H9 (cell line): ENCODE results near the gene GATAD1. TPM values are rescaled to one million over a fixed set of nuclear protein-coding genes. Genes with fewer than 3 reads are reported as not detected.

Experiments
- DNase-seq: peaks from one replicate; pipeline ENCODE4 v3.0.0-alpha.2; 2017
- H2AFZ ChIP-seq: one replicate; pipeline ENCODE4 v1.6.1; 2013; ENCODE audit warnings: mild to moderate bottlenecking, low read length, control low read depth, moderate library complexity
- H2AK5ac ChIP-seq: 2 replicates; pipeline ENCODE4 v1.6.1; 2013; ENCODE audit warnings: low read length, control low read depth, mixed read lengths; ENCODE audit not compliant: insufficient read length
- H2BK120ac ChIP-seq: one replicate; pipeline ENCODE4 v1.6.1; 2013; ENCODE audit warnings: low read depth, mild to moderate bottlenecking, low read length, control low read depth, inconsistent platforms; ENCODE audit not compliant: poor library complexity, severe bottlenecking
- H2BK12ac ChIP-seq: 2 replicates; pipeline ENCODE4 v1.6.1; 2013; ENCODE audit warnings: low read length, control low read depth, mixed read lengths, low read depth; ENCODE audit not compliant: insufficient read length
- H2BK15ac ChIP-seq: 2 replicates; pipeline ENCODE4 v1.6.1; 2013; ENCODE audit warnings: low read depth, low read length, control low read depth
- H2BK20ac ChIP-seq: one replicate; pipeline ENCODE4 v1.6.1; 2013; ENCODE audit warnings: low read depth, mild to moderate bottlenecking, low read length, control low read depth, inconsistent platforms; ENCODE audit not compliant: poor library complexity, severe bottlenecking
- H2BK5ac ChIP-seq: 2 replicates; pipeline ENCODE4 v1.6.1; 2013; ENCODE audit warnings: low read length, control low read depth, mixed read lengths; ENCODE audit not compliant: insufficient read length
- H3K14ac ChIP-seq: 2 replicates; pipeline ENCODE4 v1.6.1; 2013; ENCODE audit warnings: low read length, control low read depth; ENCODE audit not compliant: insufficient read depth
- H3K18ac ChIP-seq: 2 replicates; pipeline ENCODE4 v1.6.1; 2013; ENCODE audit warnings: low read depth, mild to moderate bottlenecking, mixed read lengths, low read length, control low read depth; ENCODE audit not compliant: insufficient read length
- H3K23ac ChIP-seq: 2 replicates; pipeline ENCODE4 v1.6.1; 2013; ENCODE audit warnings: low read length, control low read depth, mixed read lengths, low read depth; ENCODE audit not compliant: insufficient read length
- H3K23me2 ChIP-seq: 2 replicates; pipeline ENCODE4 v1.6.1; 2013; ENCODE audit warnings: low read depth, mild to moderate bottlenecking, mixed read lengths, low read length, control low read depth; ENCODE audit not compliant: insufficient read length, poor library complexity, severe bottlenecking
- H3K27ac ChIP-seq: 2 replicates; pipeline ENCODE4 v1.5.1; 2013; ENCODE audit warnings: low read length, control low read depth, mixed read lengths, low read depth; ENCODE audit not compliant: insufficient read length
- H3K27me3 ChIP-seq: 2 replicates; pipeline ENCODE4 v1.6.1; 2013; ENCODE audit warnings: low read length, control low read depth, inconsistent platforms; ENCODE audit not compliant: insufficient read depth
- H3K4ac ChIP-seq: 2 replicates; pipeline ENCODE4 v1.6.1; 2013; ENCODE audit warnings: low read depth, mild to moderate bottlenecking, control low read depth, inconsistent platforms, low read length, moderate library complexity
- H3K4me1 ChIP-seq: 2 replicates; pipeline ENCODE4 v1.6.1; 2013; ENCODE audit warnings: low read length, control low read depth, inconsistent platforms; ENCODE audit not compliant: insufficient read depth
- H3K4me2 ChIP-seq: 2 replicates; pipeline ENCODE4 v1.6.1; 2013; ENCODE audit warnings: low read length, control low read depth, mixed read lengths; ENCODE audit not compliant: insufficient read length, insufficient read depth
- H3K56ac ChIP-seq: 2 replicates; pipeline ENCODE4 v1.6.1; 2013; ENCODE audit warnings: low read depth, mild to moderate bottlenecking, mixed read lengths, low read length, control low read depth; ENCODE audit not compliant: insufficient read length
- H3K79me1 ChIP-seq: 2 replicates; pipeline ENCODE4 v1.6.1; 2013; ENCODE audit warnings: low read depth, mild to moderate bottlenecking, moderate library complexity, low read length, control low read depth, inconsistent platforms; ENCODE audit not compliant: insufficient read depth, poor library complexity, severe bottlenecking
- H3K79me2 ChIP-seq: 2 replicates; pipeline ENCODE4 v1.6.1; 2013; ENCODE audit warnings: low read length, control low read depth, inconsistent platforms; ENCODE audit not compliant: insufficient read depth
- H3K9ac ChIP-seq: 2 replicates; pipeline ENCODE4 v1.6.1; 2013; ENCODE audit warnings: low read length, control low read depth, mixed read lengths; ENCODE audit not compliant: insufficient read length; ENCODE audit errors: extremely low read depth
- H3K9me3 ChIP-seq: one replicate; pipeline ENCODE4 v1.6.1; 2013; ENCODE audit warnings: low read depth, low read length, inconsistent platforms; ENCODE audit not compliant: control insufficient read depth
- H3T11ph ChIP-seq: one replicate; pipeline ENCODE4 v1.6.1; 2013; ENCODE audit warnings: mild to moderate bottlenecking, low read length, control low read depth, inconsistent platforms
- H4K20me1 ChIP-seq: one replicate; pipeline ENCODE4 v1.6.1; 2013; ENCODE audit not compliant: control insufficient read depth, insufficient read length, insufficient read depth
- H4K5ac ChIP-seq: 2 replicates; pipeline ENCODE4 v1.6.1; 2013; ENCODE audit warnings: low read depth, mild to moderate bottlenecking, mixed read lengths, low read length, control low read depth; ENCODE audit not compliant: insufficient read length
- H4K8ac ChIP-seq: replicated peaks from 2 replicates; pipeline ENCODE4 v1.6.1; 2013; ENCODE audit warnings: low read length, control low read depth, mixed read lengths, low read depth; ENCODE audit not compliant: insufficient read length
- H4K91ac ChIP-seq: 2 replicates; pipeline ENCODE4 v1.6.1; 2013; ENCODE audit warnings: low read depth, mild to moderate bottlenecking, moderate library complexity, mixed read lengths, low read length, control low read depth; ENCODE audit not compliant: insufficient read length
- H3K27ac Mint-ChIP-seq, 3 experiments: 2 replicates in 2 of 3; 3 replicates in 1 of 3; pipeline ENCODE4 v1.8.0; 2020 to 2021; ENCODE audit warnings: mixed read lengths in 3 of 3, mild to moderate bottlenecking in 1 of 3, moderate library complexity in 1 of 3
- H3K27me3 Mint-ChIP-seq: 2 replicates; pipeline ENCODE4 v1.8.0; 2021; ENCODE audit warnings: low read depth, mild to moderate bottlenecking, moderate library complexity, mixed read lengths
- H3K36me3 Mint-ChIP-seq, 3 experiments: 2 replicates in 2 of 3; 3 replicates in 1 of 3; pipeline ENCODE4 v1.8.0; 2020 to 2021; ENCODE audit warnings: low read depth in 3 of 3, mixed read lengths in 3 of 3; ENCODE audit not compliant: insufficient read depth in 1 of 3
- H3K4me1 Mint-ChIP-seq, 2 experiments: 2 replicates each; pipeline ENCODE4 v1.8.0; 2020; ENCODE audit warnings: mixed read lengths in 2 of 2
- H3K4me3 Mint-ChIP-seq, 2 experiments: 2 replicates in 1 of 2; 3 replicates in 1 of 2; pipeline ENCODE4 v1.8.0; 2020 to 2021; ENCODE audit warnings: mild to moderate bottlenecking in 2 of 2, mixed read lengths in 2 of 2, moderate library complexity in 1 of 2
- H3K9me3 Mint-ChIP-seq, 2 experiments: 2 replicates in 1 of 2; 3 replicates in 1 of 2; pipeline ENCODE4 v1.8.0; 2020; ENCODE audit warnings: mild to moderate bottlenecking in 2 of 2, mixed read lengths in 2 of 2, moderate library complexity in 1 of 2
- WGBS: extraction: QIAGEN DNeasy Blood & Tissue Kit; methylation state at CpG from one replicate; pipeline ENCODE4 v1.1.7; 2013; ENCODE audit warnings: missing lambda C conversion rate, low lambda C conversion rate, mixed read lengths; ENCODE audit not compliant: insufficient read length; ENCODE audit errors: extremely low coverage; 5-methylcytosine and 5-hydroxymethylcytosine counted together
- total RNA-seq: library from RNA; stranded (reverse); gene quantifications from 2 replicates; pipeline ENCODE4 v1.2.1, GENCODE V29; 2021
- TF ChIP-seq, protein P1 (sequence below): fragments of 200-600 bp; sonication (generic); conservative IDR thresholded peaks from 3 replicates; pipeline ENCODE4 v1.8.0; 2021; ENCODE audit warnings: antibody characterized with exemption, mild to moderate bottlenecking

GATAD1 gene
- total RNA-seq, 1 experiment from 2014 or later: 36.5 TPM

DNA sequence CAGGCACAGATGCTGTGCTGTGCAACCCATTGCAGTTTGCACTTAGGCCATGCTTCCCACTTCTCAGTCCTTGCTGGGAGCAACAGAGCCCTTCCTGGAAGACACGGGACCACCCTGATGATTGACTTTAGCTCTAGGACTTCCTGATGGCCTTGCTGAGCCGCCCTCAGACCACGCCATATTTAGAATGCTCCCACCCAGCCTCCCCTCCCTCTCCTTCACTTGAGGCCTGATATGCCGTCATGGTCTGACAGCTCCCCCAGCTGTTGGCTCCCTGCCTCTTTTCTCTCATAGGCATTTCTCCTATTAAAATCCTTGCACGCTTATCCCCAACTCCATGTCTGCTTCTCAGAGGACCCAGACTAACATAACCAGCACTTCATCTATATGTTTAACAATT, 29.4 kb upstream of the GATAD1 start:
- H4K8ac ChIP-seq: no peak overlapping the region
- no peak for DNase-seq
- no peaks in the 10 kb centered on the region for H3K79me1 ChIP-seq
- peaks cover 2% of the 10 kb centered on the region for H4K20me1 ChIP-seq
- no peak overlapping the region for H4K91ac ChIP-seq
- H4K5ac ChIP-seq: no peak overlapping the region
- no peak overlapping the region for H3K56ac ChIP-seq
- H3K9me3 Mint-ChIP-seq: no peaks in the 10 kb centered on the region
- no peak overlapping the region for H2AFZ ChIP-seq
- H2BK12ac ChIP-seq: no peak overlapping the region
- H3T11ph ChIP-seq: no peak overlapping the region
- no peaks in the 10 kb centered on the region for H3K23me2 ChIP-seq
- H2BK15ac ChIP-seq: no peak overlapping the region
- no peak overlapping the region for H3K27ac ChIP-seq
- H3K27me3 ChIP-seq: no peaks in the 10 kb centered on the region
- H2AK5ac ChIP-seq: no peak overlapping the region
- TF ChIP-seq, protein P1, sequence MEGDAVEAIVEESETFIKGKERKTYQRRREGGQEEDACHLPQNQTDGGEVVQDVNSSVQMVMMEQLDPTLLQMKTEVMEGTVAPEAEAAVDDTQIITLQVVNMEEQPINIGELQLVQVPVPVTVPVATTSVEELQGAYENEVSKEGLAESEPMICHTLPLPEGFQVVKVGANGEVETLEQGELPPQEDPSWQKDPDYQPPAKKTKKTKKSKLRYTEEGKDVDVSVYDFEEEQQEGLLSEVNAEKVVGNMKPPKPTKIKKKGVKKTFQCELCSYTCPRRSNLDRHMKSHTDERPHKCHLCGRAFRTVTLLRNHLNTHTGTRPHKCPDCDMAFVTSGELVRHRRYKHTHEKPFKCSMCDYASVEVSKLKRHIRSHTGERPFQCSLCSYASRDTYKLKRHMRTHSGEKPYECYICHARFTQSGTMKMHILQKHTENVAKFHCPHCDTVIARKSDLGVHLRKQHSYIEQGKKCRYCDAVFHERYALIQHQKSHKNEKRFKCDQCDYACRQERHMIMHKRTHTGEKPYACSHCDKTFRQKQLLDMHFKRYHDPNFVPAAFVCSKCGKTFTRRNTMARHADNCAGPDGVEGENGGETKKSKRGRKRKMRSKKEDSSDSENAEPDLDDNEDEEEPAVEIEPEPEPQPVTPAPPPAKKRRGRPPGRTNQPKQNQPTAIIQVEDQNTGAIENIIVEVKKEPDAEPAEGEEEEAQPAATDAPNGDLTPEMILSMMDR: peak; percentile 51
- no peak overlapping the region for H3K4me2 ChIP-seq
- no peak overlapping the region for H2BK20ac ChIP-seq
- no CpG with 5 or more reads among the region's 5 CpGs for WGBS
- no peak overlapping the region for H2BK120ac ChIP-seq
- H3K4me3 Mint-ChIP-seq: no peak overlapping the region
- H3K36me3 Mint-ChIP-seq: no peaks in the 10 kb centered on the region
- no peak overlapping the region for H3K4ac ChIP-seq
- no peaks in the 10 kb centered on the region for H3K9me3 ChIP-seq
- no peaks in the 10 kb centered on the region for H3K4me1 ChIP-seq
- no peak overlapping the region for H3K18ac ChIP-seq
- H3K23ac ChIP-seq: no peak overlapping the region
- H3K27ac Mint-ChIP-seq: no peak overlapping the region; a peak in 1 of 7 replicates
- no peak overlapping the region for H3K14ac ChIP-seq
- H3K4me1 Mint-ChIP-seq: peaks cover 0 to 5% of the 10 kb centered on the region in 2 experiments; a peak in 3 of 4 replicates
- no peak overlapping the region for H2BK5ac ChIP-seq
- 0 out of 2 replicates have a peak, but pooled peaks cover under 1% of the 10 kb centered on the region for H3K27me3 Mint-ChIP-seq
- no peak overlapping the region for H3K9ac ChIP-seq
- H3K79me2 ChIP-seq: no peaks in the 10 kb centered on the region
